Cardiac fibroblast (primary cell): ENCODE results near the gene OR2T34.
A peak's percentile ranks its signal among the peaks of the same experiment; 100 is the strongest.

Experiments
- DNase-seq, 2 donors: peaks; one replicate each; pipeline versions ENCODE4 v3.0.0 to v3.0.0-alpha.2; 2010; ENCODE audit warnings: low read depth in 2 of 2
- H3K4me3 ChIP-seq, 2 donors: replicated peaks in 1 of 2; 1 replicate in 1 of 2; 2 replicates in 1 of 2; pipeline ENCODE4 v1.5.1; 2011; ENCODE audit warnings: low read depth in 2 of 2, low read length in 2 of 2, mild to moderate bottlenecking in 2 of 2, moderate library complexity in 1 of 2
- CTCF ChIP-seq: IDR thresholded peaks from one replicate; pipeline ENCODE4 v1.5.1; 2011; ENCODE audit warnings: low read depth, mild to moderate bottlenecking, low read length, inconsistent platforms

Gene OR2T34

DNA sequence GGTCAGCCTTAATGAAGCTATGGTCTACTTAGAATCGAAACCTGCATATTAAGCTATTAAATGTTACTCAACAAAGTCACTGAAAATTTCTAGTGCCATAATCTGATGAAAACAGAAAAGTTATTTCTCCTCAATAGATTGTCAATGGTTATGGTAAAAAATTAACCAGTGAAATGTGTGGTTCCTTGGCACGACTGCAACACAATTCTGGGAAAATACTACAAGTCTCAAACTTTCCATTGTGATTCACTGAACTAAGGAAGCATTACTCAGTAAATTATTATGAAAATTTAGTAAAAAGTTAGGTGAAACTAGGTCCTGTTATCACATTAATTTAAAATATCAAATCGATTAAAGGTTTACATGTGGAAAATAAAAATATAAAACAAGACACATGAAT is 35.7 kb upstream of the OR2T34 start:
- H3K4me3 ChIP-seq: no peak overlapping the region
- no peak for TF ChIP-seq CTCF
- DNase-seq: no peak

DNA sequence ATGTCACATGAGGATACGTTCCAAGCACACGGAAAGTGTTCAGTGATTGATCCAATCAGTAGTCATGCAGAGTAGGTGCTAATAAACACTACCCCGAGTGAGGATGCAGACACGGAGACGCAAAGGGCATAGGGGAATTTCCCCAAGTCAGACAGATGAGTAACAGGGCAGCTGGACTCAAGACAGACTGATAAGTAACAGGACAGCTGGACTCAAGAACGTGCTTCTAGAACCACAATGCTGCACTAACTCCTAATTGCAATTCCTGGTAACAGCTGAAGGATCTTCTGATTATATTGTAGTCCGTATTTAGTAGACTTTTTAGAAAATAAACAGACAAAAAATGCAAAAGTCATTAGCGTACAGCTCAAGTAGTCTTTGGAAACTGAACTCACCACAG is 24.8 kb upstream of the OR2T34 start:
- no peak for DNase-seq
- TF ChIP-seq CTCF: no peak
- no peak overlapping the region for H3K4me3 ChIP-seq

- H3K4me3 ChIP-seq: no peak within 1 kb of the TSS
- no peak for DNase-seq
- TF ChIP-seq CTCF: no peak
These were observed 23.0 kb upstream of the OR2T34 start, which contains the start of gene OR2T10 for GRCh38 chr1:248597589-248597988. Gene OR2T10 (minus strand): TSS chr1:248597700. CDS start chr1:248593768, 3,932 bp downstream.

- peak in 1 of 2 donors; percentile 2 for DNase-seq
- no peak for TF ChIP-seq CTCF
- H3K4me3 ChIP-seq: no peak overlapping the region
These were observed 22.1 kb upstream of the OR2T34 start for GRCh38 chr1:248596615-248597014.

GRCh38 chr1:248593226-248593625 is 18.7 kb upstream of the OR2T34 start:
- no peak overlapping the region for H3K4me3 ChIP-seq
- no peak for TF ChIP-seq CTCF
- DNase-seq: no peak

GRCh38 chr1:248592655-248593054 is 18.1 kb upstream of the OR2T34 start:
- no peak overlapping the region for H3K4me3 ChIP-seq
- TF ChIP-seq CTCF: no peak
- DNase-seq: no peak

- no peak overlapping the region for H3K4me3 ChIP-seq
- TF ChIP-seq CTCF: no peak
- no peak for DNase-seq
These were observed 15.5 kb upstream of the OR2T34 start for GRCh38 chr1:248590055-248590454.
